SJCRH30 (cell line): ENCODE data around the gene GOLGA6C. TPM values are rescaled to one million over a fixed set of nuclear protein-coding genes. Genes with fewer than 3 reads are reported as not detected.
"Not testable (repeated sequence)": the region's sequence is repeated elsewhere in the genome, so short reads cannot be mapped to it uniquely, and the experiment has no call there.

Source experiments
- DNase-seq, 2 experiments: peaks; one replicate each; pipeline ENCODE4 v3.0.0-alpha.2; 2015 to 2020
- H3K27ac ChIP-seq: fragments of 250-450 bp; sonication (Bioruptor Pico); 2 replicates; pipeline ENCODE4 v1.5.1; 2020; ENCODE audit warnings: mild to moderate bottlenecking, moderate library complexity
- H3K27me3 ChIP-seq: fragments of 250-450 bp; sonication (Bioruptor Pico); 2 replicates; pipeline ENCODE4 v1.5.1; 2020; ENCODE audit warnings: mild to moderate bottlenecking, moderate library complexity
- H3K36me3 ChIP-seq: fragments of 250-450 bp; sonication (Bioruptor Pico); 2 replicates; pipeline ENCODE4 v1.5.1; 2020; ENCODE audit warnings: mild to moderate bottlenecking, moderate library complexity
- H3K4me1 ChIP-seq: fragments of 250-450 bp; sonication (Bioruptor Pico); 2 replicates; pipeline ENCODE4 v1.5.1; 2020; ENCODE audit warnings: mild to moderate bottlenecking, moderate library complexity
- H3K4me3 ChIP-seq: fragments of 250-450 bp; sonication (Bioruptor Pico); 2 replicates; pipeline ENCODE4 v1.5.1; 2020; ENCODE audit warnings: mild to moderate bottlenecking, moderate library complexity
- H3K9me3 ChIP-seq: fragments of 250-450 bp; sonication (Bioruptor Pico); replicated peaks from 2 replicates; pipeline ENCODE4 v1.5.1; 2020; ENCODE audit warnings: mild to moderate bottlenecking, moderate library complexity
- total RNA-seq: library from RNA; depleted of rRNA; stranded (reverse); fragments of >200 nt; shearing (Covaris generic); gene quantifications from 2 replicates; pipeline ENCODE4 v1.2.3, GENCODE V29; 2014; rRNA removed

Gene GOLGA6C
- not detected in 2 replicates for total RNA-seq

GRCh38 chr15:75258034-75258433 is at the start of gene GOLGA6C:
Gene GOLGA6C (plus strand): TSS chr15:75258334. CDS start chr15:75258599, 265 bp downstream.
- not testable (repeated sequence) for H3K27me3 ChIP-seq, H3K9me3 ChIP-seq, H3K27ac ChIP-seq, H3K36me3 ChIP-seq, H3K4me3 ChIP-seq, H3K4me1 ChIP-seq, DNase-seq

GRCh38 chr15:75208501-75209288 is 49.4 kb upstream of the GOLGA6C start:
- no peak for DNase-seq
- Histone ChIP-seq H3K36me3 (peaks cover 63% of the 10 kb centered on the region), H3K4me1 (peaks cover 11% of the 10 kb centered on the region; the same call in 1 of the 2 replicates)

GRCh38 chr15:75209289-75209676 is 48.9 kb upstream of the GOLGA6C start:
- no peak for DNase-seq
- H3K4me1 ChIP-seq = peaks cover 7% of the 10 kb centered on the region; the same call in 1 of the 2 replicates
- no peaks in the 10 kb centered on the region for H3K9me3 ChIP-seq
- no peak overlapping the region for H3K4me3 ChIP-seq
- no peak overlapping the region for H3K27ac ChIP-seq
- peaks cover 64% of the 10 kb centered on the region for H3K36me3 ChIP-seq
- H3K27me3 ChIP-seq = no peaks in the 10 kb centered on the region

More at GRCh38 chr15:75208501-75209288, 49.4 kb upstream of the GOLGA6C start:
- Histone ChIP-seq H3K9me3 (no peaks in the 10 kb centered on the region), H3K27me3 (no peaks in the 10 kb centered on the region), H3K4me3 (no peak overlapping the region), H3K27ac (no peak overlapping the region)

- Histone ChIP-seq H3K4me3 (no peak overlapping the region), H3K27ac (no peak overlapping the region), H3K4me1 (no peaks in the 10 kb centered on the region), H3K9me3 (no peaks in the 10 kb centered on the region), H3K27me3 (no peaks in the 10 kb centered on the region), H3K36me3 (peaks cover 59% of the 10 kb centered on the region)
- DNase-seq = no peak
Measured at GRCh38 chr15:75210811-75211230, 47.3 kb upstream of the GOLGA6C start.

- no peak overlapping the region for H3K4me3 ChIP-seq
- no peak for DNase-seq
- H3K36me3 ChIP-seq = peaks cover 53% of the 10 kb centered on the region
- H3K9me3 ChIP-seq = no peaks in the 10 kb centered on the region
- H3K27me3 ChIP-seq = no peaks in the 10 kb centered on the region
- H3K4me1 ChIP-seq = no peaks in the 10 kb centered on the region
- H3K27ac ChIP-seq = no peak overlapping the region
Measured at GRCh38 chr15:75211436-75212199, 46.5 kb upstream of the GOLGA6C start.

GRCh38 chr15:75212200-75212858 is 45.8 kb upstream of the GOLGA6C start:
- Histone ChIP-seq H3K4me1 (no peaks in the 10 kb centered on the region), H3K4me3 (no peak overlapping the region), H3K27ac (no peak overlapping the region), H3K9me3 (no peaks in the 10 kb centered on the region), H3K27me3 (no peaks in the 10 kb centered on the region), H3K36me3 (peaks cover 50% of the 10 kb centered on the region)
- DNase-seq = no peak

- H3K36me3 ChIP-seq = peaks cover 41% of the 10 kb centered on the region
- no peak for DNase-seq
- H3K27ac ChIP-seq = no peak overlapping the region
- H3K9me3 ChIP-seq = no peaks in the 10 kb centered on the region
- no peaks in the 10 kb centered on the region for H3K4me1 ChIP-seq
- no peak overlapping the region for H3K4me3 ChIP-seq
- H3K27me3 ChIP-seq = no peaks in the 10 kb centered on the region
Measured at GRCh38 chr15:75213212-75213767, 44.8 kb upstream of the GOLGA6C start.

- Histone ChIP-seq H3K27me3 (no peaks in the 10 kb centered on the region), H3K36me3 (peaks cover 36% of the 10 kb centered on the region), H3K4me1 (no peaks in the 10 kb centered on the region), H3K9me3 (no peaks in the 10 kb centered on the region), H3K4me3 (no peak overlapping the region), H3K27ac (no peak overlapping the region)
- DNase-seq = no peak
Measured at GRCh38 chr15:75213768-75214221, 44.3 kb upstream of the GOLGA6C start.

GRCh38 chr15:75214293-75215096 is 43.6 kb upstream of the GOLGA6C start:
- no peak overlapping the region for H3K4me3 ChIP-seq
- H3K27me3 ChIP-seq = no peaks in the 10 kb centered on the region
- peaks cover 30% of the 10 kb centered on the region for H3K36me3 ChIP-seq
- H3K4me1 ChIP-seq = no peaks in the 10 kb centered on the region
- DNase-seq = no peak
- H3K9me3 ChIP-seq = no peaks in the 10 kb centered on the region
- H3K27ac ChIP-seq = no peak overlapping the region

- Histone ChIP-seq H3K27ac (no peak overlapping the region), H3K4me1 (no peaks in the 10 kb centered on the region), H3K9me3 (no peaks in the 10 kb centered on the region), H3K27me3 (no peaks in the 10 kb centered on the region), H3K36me3 (peaks cover 21% of the 10 kb centered on the region), H3K4me3 (no peak overlapping the region)
- no peak for DNase-seq
Measured at GRCh38 chr15:75215107-75216004, 42.8 kb upstream of the GOLGA6C start.

GRCh38 chr15:75217012-75217411 is 41.1 kb upstream of the GOLGA6C start:
- no peaks in the 10 kb centered on the region for H3K9me3 ChIP-seq
- no peak overlapping the region for H3K4me3 ChIP-seq
- H3K36me3 ChIP-seq = peaks cover 8% of the 10 kb centered on the region
- no peaks in the 10 kb centered on the region for H3K4me1 ChIP-seq
- no peak overlapping the region for H3K27ac ChIP-seq
- no peaks in the 10 kb centered on the region for H3K27me3 ChIP-seq
- DNase-seq = no peak

GRCh38 chr15:75217574-75217973 is 40.6 kb upstream of the GOLGA6C start:
- not testable (repeated sequence) for H3K36me3 ChIP-seq, DNase-seq, H3K9me3 ChIP-seq, H3K27me3 ChIP-seq, H3K4me3 ChIP-seq, H3K27ac ChIP-seq, H3K4me1 ChIP-seq

GRCh38 chr15:75219507-75219929 is 38.6 kb upstream of the GOLGA6C start:
- H3K27me3 ChIP-seq, H3K9me3 ChIP-seq, H3K36me3 ChIP-seq, H3K4me1 ChIP-seq, DNase-seq, H3K27ac ChIP-seq, H3K4me3 ChIP-seq: not testable (repeated sequence)
